HepG2 (cell line): Measurements from ENCODE around the gene KRTAP10-2. TPM values are rescaled to one million over a fixed set of nuclear protein-coding genes. Genes with fewer than 3 reads are reported as not detected.

ENCODE experiments used
- AHDC1 ChIP-seq: sonication (generic); formaldehyde crosslinking; IDR thresholded peaks from 2 replicates; pipeline ENCODE4 v1.5.1; 2020; ENCODE audit warnings: mild to moderate bottlenecking, missing genetic modification reagents, borderline replicate concordance
- ARID3A ChIP-seq: IDR thresholded peaks from 2 replicates; pipeline ENCODE4 v1.6.1; 2012; ENCODE audit warnings: low read depth, low read length, improper control_type of control experiment
- CHD4 ChIP-seq: fragments of 200-600 bp; sonication (generic); IDR thresholded peaks from 2 replicates; pipeline ENCODE4 v1.7.0; 2017; ENCODE audit warnings: mild to moderate bottlenecking, low read length, borderline replicate concordance
- CREM ChIP-seq, 2 experiments: sonication (generic) in 1 of 2; formaldehyde crosslinking in 1 of 2; IDR thresholded peaks; 2 replicates each; pipeline versions ENCODE4 v1.4.0 to v1.6.1; 2016 to 2020; ENCODE audit warnings: antibody characterized with exemption in 1 of 2, mild to moderate bottlenecking in 1 of 2, missing genetic modification reagents in 1 of 2
- GATAD1 ChIP-seq: IDR thresholded peaks from 2 replicates; pipeline ENCODE4 v1.6.1; 2016; ENCODE audit warnings: missing genetic modification reagents, missing compliant biosample characterization
- HNF1B ChIP-seq: sonication (generic); formaldehyde crosslinking; IDR thresholded peaks from 2 replicates; pipeline ENCODE4 v1.5.1; 2020; ENCODE audit warnings: mild to moderate bottlenecking, moderate library complexity, missing genetic modification reagents
- KMT2B ChIP-seq: IDR thresholded peaks from 2 replicates; pipeline ENCODE4 v1.6.1; 2016; ENCODE audit warnings: missing genetic modification reagents, missing compliant biosample characterization
- PITX1 ChIP-seq: sonication (generic); formaldehyde crosslinking; IDR thresholded peaks from 2 replicates; pipeline ENCODE4 v1.5.1; 2020; ENCODE audit warnings: mild to moderate bottlenecking, missing genetic modification reagents
- PRDM4 ChIP-seq: sonication (generic); formaldehyde crosslinking; IDR thresholded peaks from 2 replicates; pipeline ENCODE4 v1.9.0; 2021; ENCODE audit warnings: missing genetic modification reagents, borderline replicate concordance
- SOX13 ChIP-seq, 3 experiments: fragments of 450-650 bp in 1 of 3; sonication (generic) in 1 of 3; formaldehyde crosslinking in 1 of 3; IDR thresholded peaks in 2 of 3; conservative IDR thresholded peaks in 1 of 3; 2 replicates each; pipeline versions ENCODE4 v1.5.0 to v1.6.1; 2016 to 2020; ENCODE audit warnings: antibody characterized with exemption in 1 of 3, mild to moderate bottlenecking in 1 of 3, missing compliant biosample characterization in 1 of 3, missing genetic modification reagents in 1 of 3, moderate library complexity in 1 of 3
- polyA plus RNA-seq, 8 experiments: library from polyadenylated mRNA; depleted of rRNA in 3 of 8; stranded (reverse) in 7 of 8; unstranded in 1 of 8; fragments of >200 nt; fragmentation: Illumina TruSeq in 4 of 8; extraction: Trizol in 4 of 8; gene quantifications; 2 replicates each; pipeline versions ENCODE4 v1.2.1 to v1.2.3, GENCODE V29; 2011 to 2016; ENCODE audit warnings: low read depth in 4 of 8, missing spikeins in 1 of 8, mixed read lengths in 1 of 8; ENCODE audit not compliant: insufficient read depth in 1 of 8
- total RNA-seq, 5 experiments: library from RNA; depleted of rRNA; stranded (reverse); fragments of >200 nt; fragmentation: Illumina TruSeq; extraction: Trizol; gene quantifications; 2 replicates each; pipeline ENCODE4 v1.2.3, GENCODE V29; 2016; ENCODE audit warnings: low read depth in 1 of 5
- TF ChIP-seq, protein P1 (sequence below): sonication (generic); formaldehyde crosslinking; IDR thresholded peaks from 2 replicates; pipeline ENCODE4 v1.8.0; 2022; ENCODE audit warnings: missing genetic modification reagents, mild to moderate bottlenecking, moderate library complexity, borderline replicate concordance

Gene KRTAP10-2
- total and polyA plus RNA-seq, 2 of the 13 experiments (the other 11 are each of a cell fraction or from before 2014, with no cell fraction given), result not detected

DNA sequence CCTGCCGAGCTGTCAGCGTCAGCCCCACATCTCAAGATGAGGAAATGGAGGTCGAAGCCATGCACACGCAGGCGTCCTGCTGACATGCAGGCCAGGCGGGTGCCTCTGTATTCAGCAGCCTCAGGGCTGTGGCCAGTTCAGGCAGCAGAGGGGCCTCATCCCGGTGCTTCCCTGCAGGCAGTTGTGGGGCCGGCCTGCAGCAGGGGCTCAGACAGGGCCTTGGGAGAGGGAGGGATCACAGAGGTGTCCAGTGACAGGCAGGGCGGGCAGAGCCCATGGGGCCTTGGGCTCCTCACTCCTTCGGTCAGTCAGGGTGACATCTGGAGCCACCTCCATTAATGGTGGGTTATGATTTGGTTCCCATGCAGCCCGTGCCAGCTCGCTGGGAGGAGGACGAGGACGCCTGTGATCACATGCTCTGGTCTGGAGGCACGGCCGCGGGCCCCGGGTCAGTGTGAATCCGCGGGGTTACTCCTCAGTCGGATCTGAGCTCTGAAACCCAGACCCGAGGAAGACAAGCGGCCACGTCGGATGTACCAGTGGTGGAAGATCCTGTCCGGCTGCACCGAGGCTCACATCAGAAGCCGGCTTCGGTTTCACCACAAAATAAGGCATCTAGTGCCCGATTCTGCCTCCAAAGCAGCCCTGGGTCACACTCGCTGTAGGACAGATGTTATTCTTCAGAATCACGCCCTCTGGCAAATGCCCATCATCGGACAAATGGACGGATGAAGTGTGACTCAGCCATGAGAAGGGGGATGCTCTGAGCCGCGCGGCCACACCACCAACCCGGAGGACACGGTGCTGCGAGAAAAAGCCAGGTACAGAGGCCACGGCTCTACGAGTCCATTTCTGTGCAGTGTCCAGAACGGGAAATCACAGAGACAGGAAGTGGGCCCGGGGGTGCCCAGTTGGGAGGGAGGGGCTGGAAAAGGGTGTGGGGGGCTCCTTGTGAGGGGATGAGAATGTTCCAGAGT lies 44.7 kb downstream of the KRTAP10-2 start (continued):
- no peak for TF ChIP-seq ARID3A
- no peak for TF ChIP-seq CREM (IDR thresholded peaks at IDR 0.05)
- no peak for TF ChIP-seq CREM (CRISPR knock-in tag; IDR thresholded peaks at IDR 0.05)
- TF ChIP-seq, protein P1, sequence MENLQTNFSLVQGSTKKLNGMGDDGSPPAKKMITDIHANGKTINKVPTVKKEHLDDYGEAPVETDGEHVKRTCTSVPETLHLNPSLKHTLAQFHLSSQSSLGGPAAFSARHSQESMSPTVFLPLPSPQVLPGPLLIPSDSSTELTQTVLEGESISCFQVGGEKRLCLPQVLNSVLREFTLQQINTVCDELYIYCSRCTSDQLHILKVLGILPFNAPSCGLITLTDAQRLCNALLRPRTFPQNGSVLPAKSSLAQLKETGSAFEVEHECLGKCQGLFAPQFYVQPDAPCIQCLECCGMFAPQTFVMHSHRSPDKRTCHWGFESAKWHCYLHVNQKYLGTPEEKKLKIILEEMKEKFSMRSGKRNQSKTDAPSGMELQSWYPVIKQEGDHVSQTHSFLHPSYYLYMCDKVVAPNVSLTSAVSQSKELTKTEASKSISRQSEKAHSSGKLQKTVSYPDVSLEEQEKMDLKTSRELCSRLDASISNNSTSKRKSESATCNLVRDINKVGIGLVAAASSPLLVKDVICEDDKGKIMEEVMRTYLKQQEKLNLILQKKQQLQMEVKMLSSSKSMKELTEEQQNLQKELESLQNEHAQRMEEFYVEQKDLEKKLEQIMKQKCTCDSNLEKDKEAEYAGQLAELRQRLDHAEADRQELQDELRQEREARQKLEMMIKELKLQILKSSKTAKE (CRISPR knock-in tag), result no peak
- TF ChIP-seq AHDC1 (CRISPR knock-in tag), result no peak
- TF ChIP-seq PITX1 (CRISPR knock-in tag), result peak; percentile 45; the same call in 1 of the 2 replicates
- no peak for TF ChIP-seq PRDM4 (CRISPR knock-in tag)
- no peak for TF ChIP-seq CHD4
- peak; percentile 22; the same call in 1 of the 2 replicates for TF ChIP-seq HNF1B (CRISPR knock-in tag)
- TF ChIP-seq GATAD1 (CRISPR knock-in tag), result 0 out of 2 replicates have a peak, but pooled peaks have one; percentile 15
- TF ChIP-seq KMT2B (CRISPR knock-in tag), result 0 out of 2 replicates have a peak, but pooled peaks have one; percentile 18
- TF ChIP-seq SOX13 (IDR thresholded peaks at IDR 0.05), result no peak
- TF ChIP-seq SOX13 (CRISPR knock-in tag; conservative IDR thresholded peaks at IDR 0.05 in 1 of 2, IDR thresholded peaks at IDR 0.05 in 1 of 2), result no peak; a peak in 1 of 4 replicates
